GM21367 (cell line): ENCODE results near the gene MAP3K20.

Experiments
- ATAC-seq: cut with Tn5 transposase; IDR thresholded peaks from one replicate; pipeline ENCODE4 v1.9.1; 2021; ENCODE audit not compliant: unreplicated experiment

The MAP3K20 gene

GRCh38 chr2:173050684-173051083 is 25.0 kb upstream of the MAP3K20 start:
- ATAC-seq, result no peak

GRCh38 chr2:173051463-173052215 is 24.0 kb upstream of the MAP3K20 start:
- no peak for ATAC-seq

- ATAC-seq, result no peak
These were observed 22.5 kb upstream of the MAP3K20 start for GRCh38 chr2:173053043-173053699.

- no peak for ATAC-seq
These were observed 21.2 kb upstream of the MAP3K20 start for GRCh38 chr2:173054466-173054865.

- ATAC-seq, result no peak
These were observed 18.8 kb upstream of the MAP3K20 start for GRCh38 chr2:173056705-173057364.

- no peak for ATAC-seq
These were observed 17.5 kb upstream of the MAP3K20 start for GRCh38 chr2:173058097-173058496.

- no peak for ATAC-seq
These were observed 17.0 kb upstream of the MAP3K20 start for GRCh38 chr2:173058673-173059072.

- no peak for ATAC-seq
These were observed 16.4 kb upstream of the MAP3K20 start for GRCh38 chr2:173059292-173059691.

GRCh38 chr2:173059971-173060461 is 15.6 kb upstream of the MAP3K20 start:
- no peak for ATAC-seq

GRCh38 chr2:173062801-173063200 is 12.8 kb upstream of the MAP3K20 start:
- ATAC-seq, result no peak

GRCh38 chr2:173064151-173064805 is 11.4 kb upstream of the MAP3K20 start:
- no peak for ATAC-seq

- no peak for ATAC-seq
These were observed 8.6 kb upstream of the MAP3K20 start for GRCh38 chr2:173066887-173067676.

GRCh38 chr2:173075056-173075780 is 428 bp upstream of the MAP3K20 start:
- ATAC-seq, result no peak

- ATAC-seq, result peak; percentile 20
These were observed 1.1 kb downstream of the MAP3K20 start for GRCh38 chr2:173076581-173077345.

- no peak for ATAC-seq
These were observed 2.0 kb downstream of the MAP3K20 start for GRCh38 chr2:173077506-173078177.

- no peak for ATAC-seq
These were observed 3.5 kb downstream of the MAP3K20 start for GRCh38 chr2:173079141-173079540.

- ATAC-seq, result no peak
These were observed 4.6 kb downstream of the MAP3K20 start for GRCh38 chr2:173079973-173080860.
